Measurements from ENCODE around the gene SPATA19. TPM values are rescaled to one million over a fixed set of nuclear protein-coding genes. Genes with fewer than 3 reads are reported as not detected.
A peak's percentile ranks its signal among the peaks of the same experiment; 100 is the strongest.

SPATA19 gene
- total and polyA plus RNA-seq, 2 of the 13 experiments (the other 11 are each of a cell fraction or from before 2014, with no cell fraction given): not detected

- Histone ChIP-seq H3K4me3 (replicated peaks in 1 of 3; ENCODE audit: insufficient read depth in 1 of 3, low read depth in 2 of 3, low read length in 3 of 3) (no peak overlapping the region), H2AFZ (ENCODE audit: low read length) (no peak overlapping the region), H3K36me3 (replicated peaks in 1 of 2; ENCODE audit: control insufficient read depth in 1 of 2, insufficient read depth in 2 of 2, low read length in 2 of 2) (no peaks in the 10 kb centered on the region), H3K4me1 (ENCODE audit: insufficient read depth, low read length) (no peaks in the 10 kb centered on the region), H3K27ac (ENCODE audit: extremely low read length, insufficient read depth, low read length) (no peak overlapping the region), H3K4me2 (ENCODE audit: low read depth, low read length) (no peak overlapping the region), H3K9me3 (ENCODE audit: low read length) (no peaks in the 10 kb centered on the region), H3K79me2 (ENCODE audit: insufficient read depth, low read length) (no peaks in the 10 kb centered on the region), H3K9ac (ENCODE audit: insufficient read depth, low read depth, low read length) (no peak overlapping the region), H4K20me1 (ENCODE audit: insufficient read depth, low read length) (no peaks in the 10 kb centered on the region), H3K27me3 (ENCODE audit: control insufficient read depth in 1 of 2, insufficient read depth in 2 of 2, low read length in 2 of 2) (0 out of 5 replicates have a peak, but pooled peaks cover 0 to 3% of the 10 kb centered on the region in 2 experiments)
- no TSS peak for BruUV-seq (replicated peaks)
- POLR2A ChIA-PET: no interaction called here
- FAIRE-seq (no peak), DNase-seq (ENCODE audit: low spot score) (no peak), ATAC-seq (peak; percentile 14; the same call in 2 of the 3 replicates)
- CTCF ChIA-PET (ENCODE audit: low intra/inter-chr PET ratio, low total read pairs): interaction anchor here (2.0 to 2.4 kb wide), 3 partner anchors 701 to 757 kb away, joined by 11 to 17 read pairs (median 13); no protein-coding TSS in a partner anchor
- TF ChIP-seq GTF2F1 (IDR thresholded peaks at IDR 0.05; ENCODE audit: low read length): no peak
- in situ Hi-C loops (cut with HindIII; ENCODE audit: extremely low pct_ligation_motif_present, low pct_unique_long_range_greater_than_20kb) (loop anchor here (10.0 kb wide), 1 partner anchor 761 kb away; no protein-coding TSS in a partner anchor), intact Hi-C loops (cut with micrococcal nuclease; ENCODE audit: unreplicated experiment) (loop anchor here (1.0 kb wide), 1 partner anchor 758 kb away; no protein-coding TSS in a partner anchor)
- WGBS (ENCODE audit: low lambda C conversion rate): 7% methylated on average over 12 of the region's 12 CpGs
These were observed 9.4 kb downstream of the SPATA19 start for GRCh38 chr11:133835593-133836548.

DNA sequence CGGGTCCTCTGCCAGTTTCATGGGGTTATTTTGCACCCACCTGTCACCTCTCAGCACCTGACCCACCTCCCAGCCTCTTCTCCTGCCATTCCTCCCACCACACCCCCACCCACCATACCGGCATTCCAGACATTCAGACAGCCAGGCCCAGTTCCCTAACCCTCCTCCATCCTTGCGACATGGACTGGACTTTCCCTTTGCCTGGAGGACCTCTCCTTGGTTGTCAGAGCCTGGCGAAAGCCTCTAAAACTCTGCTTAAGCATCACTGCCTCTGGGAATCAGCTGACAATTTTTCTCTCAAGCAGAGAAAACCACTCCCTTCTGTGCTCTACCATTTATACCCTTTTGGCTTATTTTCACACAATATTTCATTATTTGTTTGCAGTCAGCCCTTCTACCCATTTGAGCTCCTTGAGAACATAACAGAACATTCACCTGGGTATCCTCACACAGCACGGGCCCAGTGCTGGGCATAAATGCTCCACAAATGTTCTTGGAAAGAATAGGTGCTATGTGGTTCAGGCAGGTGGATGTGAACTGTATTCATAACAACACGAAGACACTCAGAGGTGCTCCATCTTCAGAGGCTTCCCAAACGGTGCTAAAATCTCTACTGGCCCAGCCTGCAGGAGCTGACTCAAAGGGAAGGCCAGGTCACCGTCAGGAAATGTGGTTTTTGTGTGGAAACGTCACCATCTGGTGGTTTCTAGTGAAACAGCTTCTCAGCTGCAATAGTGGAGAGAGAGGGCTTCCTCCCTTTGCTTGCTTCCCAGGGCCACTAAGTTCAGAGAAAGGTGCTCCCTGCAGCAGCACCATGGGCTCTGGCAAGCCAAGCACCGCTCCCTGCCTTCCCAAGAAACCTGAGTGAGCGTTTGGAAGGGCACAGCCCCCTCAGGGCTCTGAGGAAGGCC lies 10.4 kb downstream of the SPATA19 start:
- no peaks in the 10 kb centered on the region for H3K4me1 ChIP-seq (ENCODE audit: insufficient read depth, low read length)
- no peaks in the 10 kb centered on the region for H3K9me3 ChIP-seq (ENCODE audit: low read length)
- H3K27ac ChIP-seq (ENCODE audit: extremely low read length, insufficient read depth, low read length): no peak overlapping the region
- TF ChIP-seq ZNF775 (CRISPR knock-in tag; IDR thresholded peaks at IDR 0.05; ENCODE audit: borderline replicate concordance): no peak
- peak; percentile 50; the same call in 1 of the 2 replicates for TF ChIP-seq RXRB (CRISPR knock-in tag; IDR thresholded peaks at IDR 0.05; ENCODE audit: borderline replicate concordance)
- TF ChIP-seq SMC3 (IDR thresholded peaks at IDR 0.05; ENCODE audit: low read length): peak; percentile 62; the same call in 1 of the 2 replicates
- TF ChIP-seq ZNF263 (CRISPR knock-in tag; IDR thresholded peaks at IDR 0.05): 0 out of 2 replicates have a peak, but pooled peaks have one; percentile 32
- TF ChIP-seq CTCF (CRISPR knock-in tag; IDR thresholded peaks at IDR 0.05): peak; percentile 79
- peak; percentile 47; the same call in 1 of the 2 replicates for TF ChIP-seq RAD21 (CRISPR knock-in tag; IDR thresholded peaks at IDR 0.05)
- peak; percentile 89 for TF ChIP-seq STAG1 (CRISPR knock-in tag; IDR thresholded peaks at IDR 0.05)
- peak; percentile 17 for TF ChIP-seq XRCC5 (optimal IDR thresholded peaks at IDR 0.05; ENCODE audit: low read length)
- TF ChIP-seq ASH2L (IDR thresholded peaks at IDR 0.05; ENCODE audit: insufficient read length, low read depth, low read length): no peak
- H2AFZ ChIP-seq (ENCODE audit: low read length): no peak overlapping the region
- no peak overlapping the region for H3K9ac ChIP-seq (ENCODE audit: insufficient read depth, low read depth, low read length)
- WGBS (ENCODE audit: low lambda C conversion rate): 14% methylated on average over 8 of the region's 11 CpGs
- ATAC-seq (peak; percentile 86), FAIRE-seq (peak; percentile 59), DNase-seq (ENCODE audit: low spot score) (peak; percentile 61)
- H3K79me2 ChIP-seq (ENCODE audit: insufficient read depth, low read length): no peaks in the 10 kb centered on the region
- ChIA-PET CTCF (ENCODE audit: low intra/inter-chr PET ratio, low total read pairs) (interaction anchor here (2.0 to 2.4 kb wide), 3 partner anchors 700 to 757 kb away, joined by 11 to 17 read pairs (median 13); no protein-coding TSS in a partner anchor), POLR2A (no interaction called here)
- H3K27me3 ChIP-seq (ENCODE audit: control insufficient read depth in 1 of 2, insufficient read depth in 2 of 2, low read length in 2 of 2): no peaks in the 10 kb centered on the region
- H3K4me3 ChIP-seq (replicated peaks in 1 of 3; ENCODE audit: insufficient read depth in 1 of 3, low read depth in 2 of 3, low read length in 3 of 3): no peak overlapping the region
- intact Hi-C loops (cut with micrococcal nuclease; ENCODE audit: unreplicated experiment): loop anchor here (1.0 kb wide), 1 partner anchor 757 kb away; no protein-coding TSS in a partner anchor
- H3K36me3 ChIP-seq (replicated peaks in 1 of 2; ENCODE audit: control insufficient read depth in 1 of 2, insufficient read depth in 2 of 2, low read length in 2 of 2): no peaks in the 10 kb centered on the region
- in situ Hi-C loops (cut with HindIII; ENCODE audit: extremely low pct_ligation_motif_present, low pct_unique_long_range_greater_than_20kb): loop anchor here (10.0 kb wide), 1 partner anchor 760 kb away; no protein-coding TSS in a partner anchor
- H4K20me1 ChIP-seq (ENCODE audit: insufficient read depth, low read length): no peaks in the 10 kb centered on the region
- H3K4me2 ChIP-seq (ENCODE audit: low read depth, low read length): no peak overlapping the region
- no TSS peak for BruUV-seq (replicated peaks)

Data from HepG2 (cell line).